Endothelial cell of umbilical vein (primary cell): ENCODE data around the gene RBP5. TPM values are rescaled to one million over a fixed set of nuclear protein-coding genes. Genes with fewer than 3 reads are reported as not detected.

Experiments used
- BruUV-seq: library from RNA; stranded (reverse); fragments of 400-500 nt; replicated peaks from 2 replicates; lab custom pipeline; 2021; lab: Mats Ljungman, UMichigan
- CTCF ChIA-PET: fragments of 300-600, 350-600 bp; sonication (Branson Sonifier 250); formaldehyde crosslinking; loops from one replicate; lab custom pipeline; 2021; ENCODE audit warnings: antibody characterized with exemption, inconsistent platforms; lab: Charles Lee
- POLR2A ChIA-PET: fragments of 300-600, 350-600 bp; sonication (Branson Sonifier 250); formaldehyde crosslinking; loops from one replicate; lab custom pipeline; 2021; ENCODE audit warnings: antibody characterized with exemption, inconsistent platforms; lab: Charles Lee
- DNase-seq: peaks from one replicate; pipeline ENCODE4 v3.0.0-alpha.2; 2011; ENCODE audit warnings: low read depth, low spot score
- FAIRE-seq: peaks from 2 replicates; lab custom pipeline; 2011; peaks lifted over from hg19 to GRCh38; lab: Jason Lieb, UNC
- H2AFZ ChIP-seq: 2 replicates; pipeline ENCODE4 v1.6.0; 2012; ENCODE audit warnings: low read depth, low read length, control low read depth, inconsistent platforms
- H3K27ac ChIP-seq: 2 replicates; pipeline ENCODE4 v1.5.1; 2011; ENCODE audit warnings: low read depth, mild to moderate bottlenecking, control low read depth, low read length, moderate library complexity; ENCODE audit not compliant: insufficient read depth
- H3K27me3 ChIP-seq, 2 experiments: 2 replicates each; pipeline versions ENCODE4 v1.6.0 to v1.6.1; 2011; ENCODE audit warnings: low read length in 2 of 2, mixed read lengths in 1 of 2; ENCODE audit not compliant: control insufficient read depth in 2 of 2, insufficient read depth in 2 of 2
- H3K36me3 ChIP-seq, 2 experiments: 2 replicates in 1 of 2; 3 replicates in 1 of 2; pipeline ENCODE4 v1.5.1; 2011; ENCODE audit warnings: low read length in 2 of 2, mild to moderate bottlenecking in 1 of 2, moderate library complexity in 1 of 2; ENCODE audit not compliant: control insufficient read depth in 2 of 2, insufficient read depth in 2 of 2; ENCODE audit errors: extremely low read depth in 1 of 2
- H3K4me1 ChIP-seq: 3 replicates; pipeline ENCODE4 v1.5.1; 2011; ENCODE audit warnings: mild to moderate bottlenecking, low read length; ENCODE audit not compliant: control insufficient read depth, insufficient read depth; ENCODE audit errors: extremely low read depth
- H3K4me2 ChIP-seq: 2 replicates; pipeline ENCODE4 v1.6.1; 2011; ENCODE audit warnings: low read length, control low read depth, mixed read lengths; ENCODE audit not compliant: insufficient read depth
- H3K4me3 ChIP-seq, 3 experiments: fragments of 200-600 bp in 1 of 3; sonication (generic), shearing (Covaris generic) in 1 of 3; replicated peaks in 1 of 3; 2 replicates each; pipeline ENCODE4 v1.5.1; 2011 to 2016; ENCODE audit warnings: control low read depth in 3 of 3, low read length in 3 of 3, mild to moderate bottlenecking in 2 of 3, inconsistent platforms in 1 of 3, low read depth in 1 of 3, moderate library complexity in 1 of 3; ENCODE audit not compliant: insufficient read depth in 1 of 3
- H3K79me2 ChIP-seq: 2 replicates; pipeline ENCODE4 v1.6.0; 2012; ENCODE audit warnings: low read length, inconsistent platforms; ENCODE audit not compliant: control insufficient read depth, insufficient read depth
- H3K9ac ChIP-seq: replicated peaks from 2 replicates; pipeline ENCODE3; 2011; ENCODE audit warnings: low read length, control low read depth; ENCODE audit not compliant: insufficient read depth; ENCODE audit errors: extremely low read depth
- H3K9me1 ChIP-seq: replicated peaks from 3 replicates; pipeline ENCODE4 v1.6.0; 2011; ENCODE audit warnings: mild to moderate bottlenecking, low read length; ENCODE audit not compliant: control insufficient read depth, insufficient read depth; ENCODE audit errors: extremely low read depth
- H3K9me3 ChIP-seq: replicated peaks from 2 replicates; pipeline ENCODE4 v1.5.1; 2012; ENCODE audit warnings: low read length, inconsistent platforms; ENCODE audit not compliant: control insufficient read depth, insufficient read depth
- H4K20me1 ChIP-seq: replicated peaks from 2 replicates; pipeline ENCODE3; 2011; ENCODE audit warnings: mild to moderate bottlenecking, low read length; ENCODE audit not compliant: control insufficient read depth, insufficient read depth; ENCODE audit errors: extremely low read depth
- CTCF ChIP-seq, 2 donors: IDR thresholded peaks; 1 replicate in 1 of 2; 2 replicates in 1 of 2; pipeline ENCODE4 v1.5.1; 2011; ENCODE audit warnings: low read length in 2 of 2, mild to moderate bottlenecking in 2 of 2, moderate library complexity in 2 of 2, control low read depth in 1 of 2, inconsistent platforms in 1 of 2, low read depth in 1 of 2; ENCODE audit not compliant: insufficient read depth in 1 of 2; ENCODE audit errors: extremely low read depth in 1 of 2
- EZH2 ChIP-seq: IDR thresholded peaks from 2 replicates; pipeline ENCODE4 v1.6.1; 2012; ENCODE audit warnings: borderline replicate concordance, low read depth, mild to moderate bottlenecking, moderate library complexity, low read length, inconsistent platforms; ENCODE audit not compliant: severe bottlenecking
- FOS ChIP-seq: IDR thresholded peaks from 2 replicates; pipeline ENCODE4 v1.6.1; 2011; ENCODE audit warnings: mild to moderate bottlenecking, low read length, moderate library complexity, borderline replicate concordance; ENCODE audit not compliant: insufficient read depth
- GATA2 ChIP-seq: IDR thresholded peaks from 2 replicates; pipeline ENCODE4 v1.7.0; 2011; ENCODE audit warnings: low read depth, mild to moderate bottlenecking, moderate library complexity, mixed read lengths, low read length; ENCODE audit not compliant: insufficient read length, insufficient read depth
- JUN ChIP-seq: IDR thresholded peaks from 2 replicates; pipeline ENCODE4 v1.6.1; 2011; ENCODE audit warnings: borderline replicate concordance, low read depth; ENCODE audit not compliant: insufficient read length, insufficient read depth
- MAX ChIP-seq: IDR thresholded peaks from 2 replicates; pipeline ENCODE4 v1.6.1; 2011; ENCODE audit not compliant: insufficient read depth, insufficient read length
- MYC ChIP-seq: IDR thresholded peaks from one replicate; pipeline ENCODE4 v1.6.1; 2011; ENCODE audit warnings: mild to moderate bottlenecking, low read depth, low read length
- POLR2A ChIP-seq: IDR thresholded peaks from 2 replicates; pipeline ENCODE4 v1.6.1; 2012; ENCODE audit warnings: low read depth, mild to moderate bottlenecking, control low read depth, low read length
- POLR2AphosphoS5 ChIP-seq: IDR thresholded peaks from 2 replicates; pipeline ENCODE4 v1.6.1; 2012; ENCODE audit warnings: low read depth, mild to moderate bottlenecking, control low read depth, low read length, moderate library complexity; ENCODE audit not compliant: insufficient read depth
- dilution Hi-C: fragments of 300-500 bp; cut with MboI; formaldehyde crosslinking; loops from one replicate; pipeline ENCODE4 v1.15.0; 2019; ENCODE audit warnings: low sequenced_read_pairs; ENCODE audit not compliant: extremely low pct_ligation_motif_present
- intact Hi-C: fragments of 100-400 bp; cut with micrococcal nuclease; formaldehyde crosslinking; loops from one replicate; pipeline ENCODE4 v1.10.0; 2022
- polyA plus RNA-seq, 4 experiments: library from polyadenylated mRNA; depleted of rRNA in 3 of 4; stranded (reverse) in 3 of 4; unstranded in 1 of 4; fragments of >200 nt; gene quantifications; 2 replicates each; pipeline versions ENCODE4 v1.2.1 to v1.2.3, GENCODE V29; 2011 to 2012; ENCODE audit warnings: missing spikeins in 1 of 4
- total RNA-seq: library from RNA; stranded (reverse); gene quantifications from 2 replicates; pipeline ENCODE4 v1.2.3, GENCODE V29; 2021

RBP5 gene
- total and polyA plus RNA-seq, 2 donors (not counting 3 experiments of a cell fraction or from before 2014, with no cell fraction given): 0.12 TPM; not detected in 1

- dilution Hi-C loops (no loop called here), intact Hi-C loops (no loop called here)
- Histone ChIP-seq H3K79me2 (no peaks in the 10 kb centered on the region), H2AFZ (no peak overlapping the region), H4K20me1 (no peaks in the 10 kb centered on the region), H3K36me3 (no peaks in the 10 kb centered on the region), H3K4me3 (no peak overlapping the region), H3K9ac (no peak overlapping the region), H3K4me2 (no peak overlapping the region), H3K4me1 (peaks cover 37% of the 10 kb centered on the region), H3K27ac (no peak overlapping the region), H3K27me3 (no peaks in the 10 kb centered on the region), H3K9me3 (no peaks in the 10 kb centered on the region), H3K9me1 (no peaks in the 10 kb centered on the region)
- ChIA-PET CTCF (interaction anchor here (1.1 to 3.4 kb wide), 2 partner anchors 12 to 17 kb away, joined by 3 to 17 read pairs; no protein-coding TSS in a partner anchor), POLR2A (no interaction called here)
- no peak for FAIRE-seq
- TF ChIP-seq MAX: no peak
- TF ChIP-seq CTCF (IDR thresholded peaks at IDR 0.05; ENCODE audit: extremely low read depth in 1 of 2, insufficient read depth in 1 of 2, low read depth in 1 of 2, low read length in 2 of 2): no peak
- TF ChIP-seq EZH2: no peak
- TF ChIP-seq POLR2AphosphoS5: no peak
- no peak for TF ChIP-seq GATA2
- no peak for TF ChIP-seq JUN
- no peak for TF ChIP-seq POLR2A
- no peak for TF ChIP-seq MYC
- no peak for TF ChIP-seq FOS
- DNase-seq: no peak
- no TSS peak for BruUV-seq
Measured at GRCh38 chr12:7125632-7126227, 3.0 kb downstream of the RBP5 start.
